GM12874 (cell line): ENCODE measurements around the gene EVA1A.

Experiments
- CTCF ChIP-seq: IDR thresholded peaks from 2 replicates; pipeline ENCODE4 v1.5.1; 2011; ENCODE audit warnings: low read depth, mild to moderate bottlenecking, control low read depth, low read length, moderate library complexity; ENCODE audit not compliant: insufficient read depth

Gene EVA1A

DNA sequence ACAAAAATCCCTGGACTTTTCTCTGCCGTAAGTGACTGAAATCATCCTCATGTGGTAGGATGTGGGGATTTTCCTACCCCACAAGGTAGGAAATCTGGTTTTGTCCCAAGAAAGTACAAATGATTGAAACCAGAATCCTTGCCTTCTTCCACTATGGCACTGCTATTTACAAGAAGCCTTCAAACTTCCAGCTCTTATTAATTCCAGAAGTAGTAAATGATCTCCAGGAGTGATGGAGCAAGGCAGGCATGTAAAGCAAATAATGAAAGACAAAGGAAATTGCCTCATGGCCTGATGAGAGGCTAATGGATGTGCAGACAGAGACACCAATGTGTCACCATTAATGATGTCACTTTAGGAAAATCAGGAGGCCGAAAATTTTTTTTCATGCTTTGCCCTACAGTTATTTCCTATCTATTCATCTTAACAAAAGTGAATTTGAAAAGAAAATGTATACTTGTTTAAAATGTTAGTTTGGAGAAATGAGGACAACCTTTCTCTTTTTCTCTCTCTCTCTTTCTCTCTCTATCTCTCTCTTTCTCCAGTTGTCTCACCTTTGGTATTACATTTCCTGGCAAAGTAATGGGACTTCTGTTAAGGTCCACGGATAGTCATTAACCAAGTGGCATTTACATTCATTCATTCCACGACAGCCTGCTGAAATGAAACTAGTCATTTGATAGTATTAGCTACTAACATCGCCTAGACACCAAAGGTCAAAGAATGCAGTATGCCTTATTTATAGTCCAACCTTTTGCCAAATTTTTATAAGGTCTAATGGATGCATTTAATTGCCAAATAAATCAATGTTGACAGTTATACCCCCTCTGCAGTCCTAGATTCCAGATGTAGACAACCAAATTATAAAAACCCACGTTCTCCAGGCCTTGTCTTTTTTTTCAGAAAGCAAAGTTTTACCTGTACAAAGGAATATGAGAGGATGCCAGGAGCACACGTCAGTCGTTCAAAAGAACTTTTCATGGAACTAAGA, 5.0 kb upstream of the EVA1A start:
- no peak for TF ChIP-seq CTCF

GRCh38 chr2:75564713-75565359, 4.1 kb upstream of the EVA1A start:
- TF ChIP-seq CTCF: no peak

GRCh38 chr2:75564026-75564688, 3.4 kb upstream of the EVA1A start:
- no peak for TF ChIP-seq CTCF

DNA sequence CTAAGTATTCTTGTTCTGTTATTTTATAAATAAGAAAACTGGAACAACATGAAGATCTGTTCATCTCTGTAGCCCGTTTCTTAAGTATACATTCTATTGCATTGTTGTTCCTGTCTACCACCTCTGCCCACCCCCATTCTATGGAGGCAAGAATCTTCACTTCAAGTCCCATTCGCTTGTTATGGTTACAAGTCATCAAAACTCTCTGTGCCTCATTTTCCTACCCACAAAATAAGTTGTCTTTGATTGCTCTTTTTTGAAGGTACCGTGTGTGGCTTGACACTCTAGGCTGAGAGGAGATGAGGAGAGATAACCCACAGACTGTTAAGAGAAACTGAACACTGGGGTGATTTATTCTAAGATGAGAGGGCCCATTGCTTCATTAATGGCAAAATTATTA, 2.9 kb upstream of the EVA1A start:
- TF ChIP-seq CTCF: no peak

- no peak for TF ChIP-seq CTCF
These were observed 1.8 kb upstream of the EVA1A start for GRCh38 chr2:75562513-75562864.

DNA sequence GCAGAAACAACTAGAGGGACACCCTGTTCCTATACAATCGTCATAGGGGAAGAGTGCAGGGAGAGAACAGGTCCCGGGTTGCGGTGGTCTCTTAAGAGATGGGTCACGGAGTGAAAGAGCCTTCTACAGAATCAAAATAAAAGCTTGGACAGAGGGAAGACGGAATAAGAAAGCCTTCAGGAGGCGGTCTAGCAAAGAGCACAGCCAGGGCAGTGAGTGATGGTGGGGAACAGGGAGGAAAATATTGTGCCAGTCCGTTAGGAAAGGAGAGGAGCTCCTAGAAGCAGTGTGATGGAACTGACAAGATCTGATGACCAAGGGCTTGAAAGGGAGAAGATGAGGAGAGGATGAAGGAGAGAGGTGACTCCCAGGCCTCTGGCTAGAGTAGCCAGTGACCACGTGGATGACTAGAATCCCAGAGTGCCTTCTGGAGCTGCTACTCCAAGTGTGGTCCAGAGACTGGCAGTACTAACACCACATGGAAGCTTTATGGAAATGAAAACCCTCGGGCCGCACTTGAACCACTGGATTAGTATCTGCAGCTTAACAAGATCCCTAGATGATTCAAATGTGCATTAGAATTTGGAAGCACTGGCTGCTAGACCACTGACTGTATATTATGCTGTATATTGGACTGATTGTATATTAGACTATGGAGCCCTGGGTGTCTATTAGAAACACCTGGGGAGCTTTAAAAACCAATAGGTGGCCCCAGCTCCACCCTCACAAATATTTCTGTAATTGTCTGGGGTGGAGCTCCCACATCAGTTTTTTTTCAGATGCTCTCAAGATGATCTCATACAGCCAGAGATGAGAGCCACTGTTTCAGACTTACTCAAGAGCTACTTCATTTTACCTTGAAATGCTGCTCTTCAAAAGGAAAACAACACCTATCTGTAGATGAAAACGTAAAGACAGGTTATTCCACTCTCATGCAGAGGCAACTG, 1.1 kb upstream of the EVA1A start:
- no peak for TF ChIP-seq CTCF
